ENCODE measurements around the gene CCDC77.

- TF ChIP-seq CTCF (IDR thresholded peaks at IDR 0.05) (no peak), POLR2A (IDR thresholded peaks at IDR 0.05) (no peak)
Measured at GRCh38 chr12:466039-466438, 64.6 kb downstream of the CCDC77 start.

Measured in Peyer's patch (tissue), 4 donors.